ENCODE results near the gene KRT9. TPM values are rescaled to one million over a fixed set of nuclear protein-coding genes. Genes with fewer than 3 reads are reported as not detected.

The KRT9 gene
- total and polyA plus RNA-seq, 9 of the 15 experiments (the other 6 are each of a cell fraction or from before 2014, with no cell fraction given), result 0.03 TPM; not detected in 8

DNA sequence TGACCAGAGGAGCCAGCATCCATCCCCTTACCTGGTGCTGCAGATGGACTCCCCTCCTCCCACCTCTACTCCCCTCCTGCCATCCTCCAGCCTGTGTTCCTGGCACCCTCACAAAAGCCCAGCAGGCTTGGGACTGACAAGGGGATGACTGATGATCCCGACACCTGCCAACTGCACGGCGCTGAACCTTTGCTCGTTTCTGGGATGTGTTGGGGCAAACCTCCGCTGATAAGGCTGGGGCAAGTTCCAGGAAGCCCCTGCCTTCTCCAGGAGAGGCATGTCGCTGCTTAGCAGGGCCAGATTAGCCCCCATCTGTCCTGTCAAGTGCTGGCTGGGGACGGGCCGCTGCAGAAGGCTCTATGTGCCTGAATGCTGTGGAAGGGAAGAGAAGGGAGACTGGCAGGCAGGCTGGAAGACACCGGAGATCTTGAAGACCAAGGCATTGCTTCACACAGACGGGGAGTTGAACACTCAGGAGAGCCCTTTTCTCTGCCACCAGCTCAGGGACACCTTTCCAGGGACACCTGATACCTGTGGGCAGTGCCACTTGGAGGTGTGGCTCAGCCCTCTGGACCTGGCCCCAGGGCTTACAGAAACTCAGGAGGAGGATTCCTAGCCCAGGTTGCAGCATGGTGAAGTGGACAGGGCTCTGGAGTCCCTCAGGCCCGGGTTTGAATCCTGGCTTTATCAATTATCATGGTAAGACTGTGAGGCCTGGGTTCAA lies 52.2 kb downstream of the KRT9 start (continued):
- TF ChIP-seq, protein P1, sequence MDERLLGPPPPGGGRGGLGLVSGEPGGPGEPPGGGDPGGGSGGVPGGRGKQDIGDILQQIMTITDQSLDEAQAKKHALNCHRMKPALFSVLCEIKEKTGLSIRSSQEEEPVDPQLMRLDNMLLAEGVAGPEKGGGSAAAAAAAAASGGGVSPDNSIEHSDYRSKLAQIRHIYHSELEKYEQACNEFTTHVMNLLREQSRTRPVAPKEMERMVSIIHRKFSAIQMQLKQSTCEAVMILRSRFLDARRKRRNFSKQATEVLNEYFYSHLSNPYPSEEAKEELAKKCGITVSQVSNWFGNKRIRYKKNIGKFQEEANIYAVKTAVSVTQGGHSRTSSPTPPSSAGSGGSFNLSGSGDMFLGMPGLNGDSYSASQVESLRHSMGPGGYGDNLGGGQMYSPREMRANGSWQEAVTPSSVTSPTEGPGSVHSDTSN (CRISPR knock-in tag; IDR thresholded peaks at IDR 0.05; ENCODE audit: low read depth), result no peak
- TF ChIP-seq, protein P1 (tag; conservative IDR thresholded peaks at IDR 0.05; ENCODE audit: low read depth), result peak; percentile 62
- TF ChIP-seq CTBP1 (IDR thresholded peaks at IDR 0.05; ENCODE audit: borderline replicate concordance), result peak; percentile 53; the same call in 1 of the 2 replicates
- TF ChIP-seq, protein P2, sequence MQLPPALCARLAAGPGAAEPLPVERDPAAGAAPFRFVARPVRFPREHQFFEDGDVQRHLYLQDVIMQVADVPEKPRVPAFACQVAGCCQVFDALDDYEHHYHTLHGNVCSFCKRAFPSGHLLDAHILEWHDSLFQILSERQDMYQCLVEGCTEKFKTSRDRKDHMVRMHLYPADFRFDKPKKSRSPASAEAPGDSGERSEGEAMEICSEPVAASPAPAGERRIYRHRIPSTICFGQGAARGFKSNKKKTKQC (CRISPR knock-in tag; IDR thresholded peaks at IDR 0.05), result no peak
- no peak for TF ChIP-seq HNRNPUL1 (IDR thresholded peaks at IDR 0.05; ENCODE audit: low read length)
- no peak for TF ChIP-seq POLR2A (conservative IDR thresholded peaks at IDR 0.05)
- TF ChIP-seq, protein P3, sequence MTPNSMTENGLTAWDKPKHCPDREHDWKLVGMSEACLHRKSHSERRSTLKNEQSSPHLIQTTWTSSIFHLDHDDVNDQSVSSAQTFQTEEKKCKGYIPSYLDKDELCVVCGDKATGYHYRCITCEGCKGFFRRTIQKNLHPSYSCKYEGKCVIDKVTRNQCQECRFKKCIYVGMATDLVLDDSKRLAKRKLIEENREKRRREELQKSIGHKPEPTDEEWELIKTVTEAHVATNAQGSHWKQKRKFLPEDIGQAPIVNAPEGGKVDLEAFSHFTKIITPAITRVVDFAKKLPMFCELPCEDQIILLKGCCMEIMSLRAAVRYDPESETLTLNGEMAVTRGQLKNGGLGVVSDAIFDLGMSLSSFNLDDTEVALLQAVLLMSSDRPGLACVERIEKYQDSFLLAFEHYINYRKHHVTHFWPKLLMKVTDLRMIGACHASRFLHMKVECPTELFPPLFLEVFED (CRISPR knock-in tag; conservative IDR thresholded peaks at IDR 0.05), result no peak
- TF ChIP-seq ZKSCAN3 (CRISPR knock-in tag; IDR thresholded peaks at IDR 0.05), result no peak
- TF ChIP-seq HLTF (IDR thresholded peaks at IDR 0.05), result no peak
